CD4-positive, CD25-positive, alpha-beta regulatory T cell (primary cell): ENCODE data around the gene EID1. TPM values are rescaled to one million over a fixed set of nuclear protein-coding genes. Genes with fewer than 3 reads are reported as not detected.

ENCODE experiments used
- ATAC-seq, 2 donors: fragments of 150-1000 bp; cut with Tn5 transposase; one replicate each; pipeline ENCODE4 v1.10.0; 2021; ENCODE audit warnings: low read depth in 2 of 2, moderate number of reproducible peaks in 2 of 2, moderate library complexity in 1 of 2
- DNase-seq, 3 donors: peaks; one replicate each; pipeline versions ENCODE4 v3.0.0 to v3.0.0-alpha.2; 2012 to 2022; ENCODE audit warnings: mixed read lengths in 1 of 3
- H3K27ac ChIP-seq: one replicate; pipeline ENCODE4 v1.7.0; 2013; ENCODE audit warnings: mild to moderate bottlenecking, low read length; ENCODE audit not compliant: insufficient read depth, poor library complexity, severe bottlenecking
- H3K27me3 ChIP-seq: one replicate; pipeline ENCODE4 v1.7.0; 2013; ENCODE audit warnings: low read length; ENCODE audit not compliant: control insufficient read depth, insufficient read depth
- H3K36me3 ChIP-seq: one replicate; pipeline ENCODE4 v1.7.0; 2013; ENCODE audit warnings: mild to moderate bottlenecking, low read length, moderate library complexity; ENCODE audit not compliant: control insufficient read depth, insufficient read depth
- H3K4me1 ChIP-seq: 2 replicates; pipeline ENCODE4 v1.7.0; 2013; ENCODE audit warnings: mild to moderate bottlenecking, low read length; ENCODE audit not compliant: insufficient read depth, control insufficient read depth, poor library complexity, severe bottlenecking
- H3K4me3 ChIP-seq: one replicate; pipeline ENCODE4 v1.7.0; 2013; ENCODE audit warnings: low read depth, mild to moderate bottlenecking, low read length, moderate library complexity
- H3K9me3 ChIP-seq, 2 experiments: 1 replicate in 1 of 2; 2 replicates in 1 of 2; pipeline ENCODE4 v1.7.0; 2013; ENCODE audit warnings: low read length in 2 of 2, mild to moderate bottlenecking in 1 of 2, moderate library complexity in 1 of 2; ENCODE audit not compliant: control insufficient read depth in 2 of 2
- H3K27ac Mint-ChIP-seq, 3 donors: one replicate each; pipeline ENCODE4 v1.8.0; 2020 to 2022; ENCODE audit warnings: mild to moderate bottlenecking in 3 of 3, mixed read lengths in 3 of 3, moderate library complexity in 2 of 3
- H3K27me3 Mint-ChIP-seq: one replicate; pipeline ENCODE4 v1.8.0; 2022; ENCODE audit warnings: mild to moderate bottlenecking, mixed read lengths
- H3K36me3 Mint-ChIP-seq: one replicate; pipeline ENCODE4 v1.8.0; 2020; ENCODE audit warnings: mixed read lengths
- H3K4me1 Mint-ChIP-seq, 4 donors: one replicate each; pipeline ENCODE4 v1.8.0; 2020 to 2022; ENCODE audit warnings: mixed read lengths in 4 of 4, mild to moderate bottlenecking in 1 of 4
- H3K4me3 Mint-ChIP-seq, 4 donors: one replicate each; pipeline ENCODE4 v1.8.0; 2020 to 2022; ENCODE audit warnings: mild to moderate bottlenecking in 4 of 4, mixed read lengths in 4 of 4, moderate library complexity in 3 of 4
- H3K9me3 Mint-ChIP-seq, 7 donors: one replicate each; pipeline ENCODE4 v1.8.0; 2020 to 2022; ENCODE audit warnings: mixed read lengths in 7 of 7, mild to moderate bottlenecking in 3 of 7, moderate library complexity in 2 of 7
- polyA plus RNA-seq, 4 donors: library from polyadenylated mRNA; unstranded; fragments of 300-500 nt; fragmentation: Illumina TruSeq; gene quantifications; one replicate each; pipeline ENCODE4 v1.2.3, GENCODE V29; 2021
- total RNA-seq: library from RNA; stranded (reverse); gene quantifications from one replicate; pipeline ENCODE4 v1.2.3, GENCODE V29; 2022

The EID1 gene
- total and polyA plus RNA-seq, 5 donors from 2014 or later: 67.8 to 274 (median 244) TPM

DNA sequence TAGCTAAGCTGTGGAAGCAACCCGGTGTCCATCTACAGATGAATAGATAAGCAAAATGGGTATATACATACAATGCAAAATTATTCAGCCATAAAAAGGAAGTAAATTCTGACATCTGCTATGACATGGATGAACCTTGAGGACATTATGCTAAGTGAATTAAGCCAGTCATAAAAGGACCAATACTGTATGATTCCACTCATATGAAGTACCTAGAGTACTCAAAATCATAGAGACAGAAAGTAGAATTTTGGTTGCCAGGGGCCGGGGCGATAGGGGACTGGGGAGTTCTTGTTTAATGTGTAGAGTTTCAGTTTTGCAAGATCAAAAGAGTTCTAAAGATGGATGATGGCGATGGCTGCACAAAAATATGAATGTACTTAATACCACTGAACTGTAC lies 10.3 kb downstream of the EID1 start:
- Mint-ChIP-seq H3K27ac (no peak overlapping the region), H3K4me1 (peaks cover 0 to 7% (median 0%) of the 10 kb centered on the region in 4 donors)

DNA sequence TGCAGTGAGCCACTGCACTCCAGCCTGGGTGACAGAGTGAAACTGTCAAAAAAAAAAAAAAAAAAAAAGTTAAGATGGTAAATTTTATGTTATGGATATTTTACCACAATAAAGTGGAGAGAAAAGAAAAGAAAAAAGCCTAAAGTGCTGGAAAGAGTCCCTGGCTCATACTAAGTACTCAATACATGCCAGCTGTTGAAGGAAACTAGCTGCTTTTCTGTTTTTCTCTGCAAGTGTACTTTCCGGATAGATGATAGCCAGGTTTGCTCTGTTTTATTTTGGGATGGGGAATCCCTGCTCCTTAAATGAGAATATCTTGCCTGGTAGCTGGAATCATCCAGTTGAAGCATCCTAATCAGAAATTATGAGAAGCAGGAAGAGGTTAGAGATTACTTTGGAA lies 10.9 kb downstream of the EID1 start:
- Mint-ChIP-seq H3K27ac (no peak overlapping the region), H3K4me1 (peaks cover 0 to 7% (median 0%) of the 10 kb centered on the region in 4 donors), H3K27me3 (peaks cover 18% of the 10 kb centered on the region), H3K9me3 (peaks cover 0 to 2% (median 0%) of the 10 kb centered on the region in 7 donors), H3K36me3 (no peaks in the 10 kb centered on the region), H3K4me3 (no peak overlapping the region)
- no peaks in the 10 kb centered on the region for H3K4me1 ChIP-seq
- H3K27ac ChIP-seq: no peak overlapping the region
- H3K9me3 ChIP-seq: no peaks in the 10 kb centered on the region
- no peak overlapping the region for H3K4me3 ChIP-seq
- peaks cover 12% of the 10 kb centered on the region for H3K27me3 ChIP-seq
- no peaks in the 10 kb centered on the region for H3K36me3 ChIP-seq
- DNase-seq (no peak), ATAC-seq (no peak)

More for the DNA sequence above, 10.3 kb downstream of the EID1 start:
- peaks cover 12% of the 10 kb centered on the region for H3K27me3 ChIP-seq
- no peak overlapping the region for H3K4me3 ChIP-seq
- H3K36me3 ChIP-seq: no peaks in the 10 kb centered on the region
- DNase-seq: peak in 1 of 3 donors; percentile 8
- peaks cover 16% of the 10 kb centered on the region for H3K27me3 Mint-ChIP-seq
- H3K9me3 ChIP-seq: no peaks in the 10 kb centered on the region
- H3K9me3 Mint-ChIP-seq: peaks cover 0 to 2% (median 0%) of the 10 kb centered on the region in 7 donors
- no peaks in the 10 kb centered on the region for H3K4me1 ChIP-seq
- H3K4me3 Mint-ChIP-seq: no peak overlapping the region
- no peak overlapping the region for H3K27ac ChIP-seq
- H3K36me3 Mint-ChIP-seq: no peaks in the 10 kb centered on the region
- no peak for ATAC-seq

DNA sequence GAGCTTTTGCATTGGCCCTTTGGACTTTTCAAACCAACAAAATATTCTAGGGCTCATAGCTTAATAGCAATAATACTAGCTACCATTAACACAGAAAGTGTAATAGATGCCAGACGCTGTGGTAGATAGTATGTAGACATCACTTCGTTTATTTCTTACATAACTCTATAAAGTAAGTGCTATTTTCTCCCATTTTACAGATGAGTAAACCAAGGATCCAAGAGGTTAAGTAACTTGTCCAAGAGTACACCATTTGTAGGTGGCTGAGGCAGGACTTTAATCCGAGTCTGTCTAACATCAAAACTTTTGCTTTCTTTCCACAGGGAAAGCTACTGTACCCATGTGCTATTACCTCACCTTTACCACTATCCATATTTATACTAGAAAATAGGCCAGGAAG lies 12.0 kb downstream of the EID1 start:
- Histone ChIP-seq H3K27ac (no peak overlapping the region), H3K36me3 (no peaks in the 10 kb centered on the region), H3K4me1 (no peaks in the 10 kb centered on the region), H3K4me3 (no peak overlapping the region), H3K9me3 (no peaks in the 10 kb centered on the region), H3K27me3 (peaks cover 9% of the 10 kb centered on the region)
- no peak overlapping the region for H3K4me3 Mint-ChIP-seq
- ATAC-seq (no peak), DNase-seq (no peak)
- peaks cover 0 to 2% (median 0%) of the 10 kb centered on the region in 7 donors for H3K9me3 Mint-ChIP-seq
- H3K4me1 Mint-ChIP-seq: peaks cover 0 to 13% (median 3%) of the 10 kb centered on the region in 4 donors
- H3K27me3 Mint-ChIP-seq: peaks cover 24% of the 10 kb centered on the region
- no peaks in the 10 kb centered on the region for H3K36me3 Mint-ChIP-seq
- H3K27ac Mint-ChIP-seq: no peak overlapping the region

DNA sequence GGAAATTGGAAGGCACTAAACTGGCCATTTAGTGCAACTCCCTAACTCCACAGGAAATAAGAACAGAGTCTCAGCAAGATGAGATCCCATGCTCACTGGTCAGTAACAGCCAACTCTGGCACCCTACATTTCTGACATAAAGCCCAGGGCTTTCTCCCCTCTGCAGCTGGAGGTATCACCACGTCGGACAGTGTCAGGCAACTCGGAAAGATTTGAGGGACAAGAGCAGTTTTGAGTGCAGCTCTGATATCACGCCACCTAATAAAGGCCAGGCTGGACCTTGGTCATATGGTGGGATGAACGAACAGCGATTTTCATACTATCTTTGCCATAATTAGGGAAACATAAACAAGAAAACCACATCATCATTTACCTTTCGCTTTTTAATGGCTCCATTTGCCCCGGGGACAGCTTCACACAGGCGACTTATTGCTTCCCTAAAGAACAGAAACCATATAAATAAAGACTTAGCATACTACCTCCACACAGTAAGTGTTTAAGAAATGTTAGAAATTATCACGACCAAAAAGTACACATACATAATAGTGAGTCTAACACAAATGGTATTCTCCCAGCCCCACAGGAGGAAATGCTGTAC lies 12.5 kb downstream of the EID1 start:
- Histone ChIP-seq H3K36me3 (no peaks in the 10 kb centered on the region), H3K27me3 (peaks cover 9% of the 10 kb centered on the region), H3K27ac (no peak overlapping the region), H3K9me3 (no peaks in the 10 kb centered on the region), H3K4me1 (no peaks in the 10 kb centered on the region), H3K4me3 (no peak overlapping the region)
- peaks cover 0 to 2% (median 0%) of the 10 kb centered on the region in 7 donors for H3K9me3 Mint-ChIP-seq
- no peak overlapping the region for H3K4me3 Mint-ChIP-seq
- no peaks in the 10 kb centered on the region for H3K36me3 Mint-ChIP-seq
- DNase-seq: no peak
- H3K4me1 Mint-ChIP-seq: peaks cover 0 to 13% (median 3%) of the 10 kb centered on the region in 4 donors
- ATAC-seq: no peak
- H3K27me3 Mint-ChIP-seq: peaks cover 24% of the 10 kb centered on the region
- no peak overlapping the region for H3K27ac Mint-ChIP-seq

DNA sequence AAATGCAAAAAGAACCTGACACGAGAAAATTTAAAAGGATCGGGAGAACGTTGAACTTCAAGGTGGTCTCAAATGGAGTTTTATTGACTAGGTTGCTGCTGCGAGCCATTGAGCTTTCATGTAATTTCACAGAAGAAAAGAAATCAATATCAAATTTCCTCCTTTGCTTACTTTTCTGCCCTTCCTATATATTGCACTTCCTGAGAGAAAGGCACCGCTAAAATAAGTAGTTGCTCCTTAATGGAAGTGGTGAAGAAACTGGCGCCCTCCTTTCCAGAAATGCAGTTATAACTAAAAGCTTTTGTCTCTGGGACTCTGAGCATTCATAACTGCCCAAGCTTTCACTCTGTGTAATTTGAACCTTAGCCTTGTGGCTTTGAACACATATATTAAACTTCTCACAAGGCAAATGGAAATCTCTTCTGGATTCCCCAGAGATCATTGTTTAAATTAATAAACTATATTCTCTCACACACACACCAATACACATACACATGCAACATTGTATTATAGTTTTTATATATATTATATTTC lies 13.4 kb downstream of the EID1 start:
- H3K4me3 ChIP-seq: no peak overlapping the region
- H3K27me3 ChIP-seq: peaks cover 9% of the 10 kb centered on the region
- no peaks in the 10 kb centered on the region for H3K4me1 ChIP-seq
- Mint-ChIP-seq H3K27me3 (peaks cover 29% of the 10 kb centered on the region), H3K9me3 (peaks cover 0 to 2% (median 0%) of the 10 kb centered on the region in 7 donors), H3K4me3 (no peak overlapping the region), H3K4me1 (peaks cover 0 to 13% (median 3%) of the 10 kb centered on the region in 4 donors), H3K36me3 (no peaks in the 10 kb centered on the region), H3K27ac (no peak overlapping the region)
- no peak overlapping the region for H3K27ac ChIP-seq
- no peak for ATAC-seq
- H3K36me3 ChIP-seq: no peaks in the 10 kb centered on the region
- no peaks in the 10 kb centered on the region for H3K9me3 ChIP-seq
- no peak for DNase-seq

DNA sequence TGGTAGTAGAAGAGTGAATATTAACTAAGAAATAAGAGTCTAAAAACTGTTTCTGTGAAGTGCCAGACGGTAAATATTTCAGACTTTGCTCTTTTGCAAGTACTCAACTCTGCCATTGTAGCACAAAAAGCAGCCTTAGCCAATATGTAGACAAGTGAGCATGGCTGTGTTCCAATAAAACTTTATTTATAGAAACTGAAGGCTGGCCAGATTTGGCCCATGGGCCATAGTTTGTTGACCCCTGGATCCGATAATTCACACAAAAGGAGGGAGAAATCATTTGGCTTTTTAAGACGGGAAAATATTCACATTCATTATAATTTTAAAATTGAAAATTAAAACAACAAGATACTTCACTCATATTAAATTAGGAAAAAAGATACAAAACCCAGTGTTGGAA lies 15.4 kb downstream of the EID1 start:
- Mint-ChIP-seq H3K36me3 (no peaks in the 10 kb centered on the region), H3K4me1 (peaks cover 0 to 7% (median 3%) of the 10 kb centered on the region in 4 donors), H3K9me3 (peaks cover 0 to 2% (median 0%) of the 10 kb centered on the region in 7 donors), H3K4me3 (no peak overlapping the region), H3K27ac (no peak overlapping the region), H3K27me3 (peaks cover 40% of the 10 kb centered on the region)
- ATAC-seq (no peak), DNase-seq (no peak)
- no peaks in the 10 kb centered on the region for H3K9me3 ChIP-seq
- no peak overlapping the region for H3K27ac ChIP-seq
- H3K36me3 ChIP-seq: no peaks in the 10 kb centered on the region
- H3K4me1 ChIP-seq: no peaks in the 10 kb centered on the region
- H3K27me3 ChIP-seq: peaks cover 11% of the 10 kb centered on the region
- no peak overlapping the region for H3K4me3 ChIP-seq

DNA sequence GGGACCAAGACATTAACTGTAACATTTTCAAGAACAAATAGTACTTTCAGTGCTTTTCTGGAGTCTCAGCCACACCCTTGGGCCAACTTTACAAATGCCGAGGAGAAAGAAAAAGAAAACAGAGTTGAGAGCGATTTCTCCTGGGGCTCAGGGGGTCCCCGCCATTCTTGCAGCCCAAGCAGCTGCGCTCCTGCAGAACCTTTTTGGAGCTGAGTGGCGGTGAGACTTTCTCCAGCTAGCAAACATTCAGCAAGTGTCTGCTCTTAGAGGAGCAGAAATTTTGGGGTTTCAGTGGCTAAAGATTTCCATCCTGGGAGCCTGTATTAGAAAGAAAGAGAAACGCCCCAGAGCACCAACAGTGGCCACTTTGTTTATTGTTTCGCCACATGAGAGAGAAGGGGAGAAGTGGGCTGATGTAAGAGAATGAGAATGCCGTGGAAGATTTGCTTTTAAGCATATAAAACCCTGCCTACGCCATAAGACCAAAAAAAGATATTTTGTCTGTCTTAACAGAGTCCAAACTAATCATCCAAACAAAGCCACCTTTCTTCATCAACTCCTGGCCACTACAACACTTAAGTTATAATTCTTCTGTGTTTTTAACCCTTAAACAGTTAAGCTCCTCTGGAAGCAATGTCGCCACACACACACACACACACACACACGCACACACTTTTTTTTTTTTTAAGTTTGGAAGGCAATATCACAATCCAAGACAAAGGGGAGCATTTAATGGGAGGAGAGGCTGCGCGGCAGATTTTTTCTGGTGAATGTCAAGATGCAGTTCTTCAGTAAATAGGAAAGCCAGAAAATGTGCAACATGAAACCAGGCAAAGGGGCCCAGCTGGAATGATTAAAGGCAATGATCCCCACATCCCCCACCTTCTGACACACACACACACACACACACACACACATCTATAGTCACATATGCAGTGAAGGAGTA lies 19.2 kb downstream of the EID1 start:
- Mint-ChIP-seq H3K4me3 (no peak overlapping the region), H3K27ac (no peak overlapping the region), H3K27me3 (peaks cover 45% of the 10 kb centered on the region), H3K36me3 (no peaks in the 10 kb centered on the region), H3K4me1 (peaks cover 0 to 5% (median 3%) of the 10 kb centered on the region in 4 donors), H3K9me3 (peaks cover 0 to 2% (median 0%) of the 10 kb centered on the region in 7 donors)
- no peak overlapping the region for H3K27ac ChIP-seq
- H3K9me3 ChIP-seq: no peaks in the 10 kb centered on the region
- H3K4me3 ChIP-seq: no peak overlapping the region
- DNase-seq (no peak), ATAC-seq (no peak)
- H3K27me3 ChIP-seq: peaks cover 14% of the 10 kb centered on the region
- H3K36me3 ChIP-seq: no peaks in the 10 kb centered on the region
- no peaks in the 10 kb centered on the region for H3K4me1 ChIP-seq
